GM18870 (cell line): Measurements from ENCODE around the gene RLN3.
A peak's percentile ranks its signal among the peaks of the same experiment; 100 is the strongest.

Source experiments
- ATAC-seq: cut with Tn5 transposase; IDR thresholded peaks from one replicate; pipeline ENCODE4 v1.9.1; 2021; ENCODE audit warnings: moderate library complexity; ENCODE audit not compliant: unreplicated experiment

The RLN3 gene

DNA sequence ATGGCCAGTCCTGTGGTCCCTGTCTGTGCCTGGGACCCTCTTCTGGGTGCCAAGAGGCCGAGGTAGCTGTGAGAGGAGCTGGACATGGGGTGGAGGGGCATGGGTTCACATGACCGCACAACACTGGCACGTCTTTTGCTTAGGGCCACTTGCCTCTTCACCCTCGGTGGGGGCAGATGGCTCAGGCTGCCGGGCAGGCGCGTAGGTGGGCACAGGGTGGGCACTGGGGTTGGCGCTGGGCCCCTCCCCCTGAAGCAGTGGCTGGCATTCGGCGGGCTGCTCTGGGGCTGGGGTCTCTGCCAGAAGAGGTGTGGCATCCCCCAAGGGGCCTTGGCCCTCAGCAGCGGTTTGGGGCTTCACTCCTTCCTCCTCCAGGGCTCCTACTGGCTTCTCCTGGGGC lies 25.6 kb downstream of the RLN3 start:
- no peak for ATAC-seq

DNA sequence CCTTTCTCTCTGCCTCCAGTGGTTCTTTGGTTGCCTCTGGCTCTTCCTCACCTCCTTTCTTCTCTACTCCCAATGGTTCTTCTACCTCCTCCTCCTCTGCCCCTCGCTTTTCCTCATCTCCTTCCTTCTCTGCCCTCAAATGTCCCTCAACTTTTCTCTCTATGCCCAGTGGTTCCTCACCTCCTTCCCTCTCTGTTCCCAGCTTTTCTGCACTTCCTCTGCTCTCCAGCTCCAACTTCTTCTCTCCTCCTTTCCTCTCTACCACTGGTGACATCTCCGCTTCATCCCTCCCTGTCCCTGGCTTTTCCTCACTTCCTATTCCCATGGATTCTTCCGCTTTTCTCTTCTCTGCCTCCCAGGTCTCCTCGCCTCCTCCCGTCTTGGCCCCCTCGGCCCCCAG lies 26.2 kb downstream of the RLN3 start:
- ATAC-seq = no peak

DNA sequence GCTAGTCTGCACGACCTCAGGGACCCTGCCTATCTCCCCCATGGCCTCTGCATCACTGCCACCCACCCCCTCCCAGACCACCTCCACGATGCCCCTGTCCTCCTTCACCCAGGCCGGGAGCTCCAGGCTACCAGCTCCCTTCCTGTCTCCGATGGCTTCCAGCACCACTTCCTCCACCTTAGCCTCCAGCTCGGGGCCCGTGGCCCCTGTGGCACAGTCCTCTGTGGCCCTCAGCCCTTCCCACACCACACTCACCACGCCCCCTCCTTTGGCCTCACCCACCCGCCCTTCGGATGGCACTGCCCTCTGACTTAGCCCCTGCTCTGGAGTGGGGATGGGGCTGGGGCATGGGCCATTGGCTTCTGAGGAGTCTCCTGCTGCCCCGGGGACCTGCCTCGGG lies 26.8 kb downstream of the RLN3 start:
- no peak for ATAC-seq

DNA sequence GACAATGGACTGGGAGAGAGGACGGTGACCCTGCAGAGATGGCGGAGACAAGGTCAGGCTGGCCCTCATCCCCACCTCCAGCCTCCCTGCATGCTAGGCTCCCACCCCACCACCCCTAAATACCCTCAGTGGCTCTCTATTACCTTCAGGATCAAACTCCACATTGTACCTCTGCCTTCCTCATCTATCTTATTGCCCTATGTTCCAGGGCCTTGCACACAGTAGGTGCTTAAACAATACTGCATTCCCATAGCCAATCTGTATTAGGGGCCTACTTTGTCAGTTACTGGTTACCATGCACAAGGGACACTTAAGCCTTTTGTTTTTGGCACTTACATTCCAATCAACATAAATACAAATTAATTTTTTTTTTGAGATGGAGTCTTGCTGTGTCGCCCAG lies 27.4 kb downstream of the RLN3 start:
- no peak for ATAC-seq

DNA sequence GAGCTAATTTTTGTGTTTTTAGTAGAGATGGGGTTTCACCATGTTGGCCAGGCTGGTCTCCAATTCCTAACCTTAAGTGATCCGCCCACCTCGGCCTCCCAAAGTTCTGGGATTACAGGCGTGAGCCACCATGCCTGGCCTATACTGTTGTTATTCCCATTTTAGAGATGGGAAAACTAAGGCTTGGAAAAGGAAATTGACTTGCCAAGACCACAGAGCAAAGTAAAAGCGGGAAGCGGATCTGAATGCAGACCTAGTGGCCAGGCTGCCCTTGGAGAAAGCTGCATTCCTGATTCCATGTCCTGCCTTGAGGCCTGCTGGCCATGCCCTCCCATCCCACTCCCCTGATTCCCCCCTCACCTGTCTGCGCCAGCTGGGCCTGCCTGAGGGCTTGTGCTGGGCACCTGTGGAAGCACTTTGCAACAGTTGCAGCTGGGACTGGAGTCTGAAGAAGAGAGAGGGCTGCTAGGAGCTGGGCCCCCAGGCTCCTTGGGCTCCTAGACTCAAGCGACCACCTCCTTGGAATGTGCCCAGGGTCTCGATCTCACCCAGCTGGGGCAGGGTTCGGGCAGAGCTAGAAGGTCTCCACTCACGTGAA lies 28.2 kb downstream of the RLN3 start:
- no peak for ATAC-seq

DNA sequence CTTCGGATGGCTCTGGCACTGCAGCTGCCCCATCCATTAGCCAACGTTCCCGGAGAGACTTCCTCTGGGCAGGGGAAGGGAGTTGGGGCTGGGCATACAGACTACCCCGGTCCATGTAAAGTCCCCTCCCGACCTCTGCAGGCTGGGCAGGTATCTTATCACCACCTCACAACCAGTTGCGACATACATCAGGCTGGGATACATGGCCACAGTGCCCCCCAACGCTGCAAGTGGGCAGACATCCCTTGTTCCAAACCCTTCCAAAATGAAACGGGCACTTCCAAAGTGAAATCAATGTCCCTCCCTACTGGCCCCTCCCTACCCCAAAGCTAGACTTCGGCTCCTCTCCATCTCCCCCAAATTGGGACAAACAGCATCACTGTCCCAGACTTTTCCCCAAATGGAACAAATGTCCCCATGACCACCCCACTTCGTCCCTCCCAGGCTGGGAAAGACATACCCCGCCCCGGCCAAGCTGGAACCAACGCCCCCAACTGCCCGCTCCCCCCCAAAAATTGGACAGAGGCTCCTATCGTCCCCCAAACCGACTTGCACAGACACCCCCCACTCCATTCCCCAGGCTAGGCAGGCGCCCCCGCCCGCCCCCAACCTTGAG lies 28.9 kb downstream of the RLN3 start:
- no peak for ATAC-seq

DNA sequence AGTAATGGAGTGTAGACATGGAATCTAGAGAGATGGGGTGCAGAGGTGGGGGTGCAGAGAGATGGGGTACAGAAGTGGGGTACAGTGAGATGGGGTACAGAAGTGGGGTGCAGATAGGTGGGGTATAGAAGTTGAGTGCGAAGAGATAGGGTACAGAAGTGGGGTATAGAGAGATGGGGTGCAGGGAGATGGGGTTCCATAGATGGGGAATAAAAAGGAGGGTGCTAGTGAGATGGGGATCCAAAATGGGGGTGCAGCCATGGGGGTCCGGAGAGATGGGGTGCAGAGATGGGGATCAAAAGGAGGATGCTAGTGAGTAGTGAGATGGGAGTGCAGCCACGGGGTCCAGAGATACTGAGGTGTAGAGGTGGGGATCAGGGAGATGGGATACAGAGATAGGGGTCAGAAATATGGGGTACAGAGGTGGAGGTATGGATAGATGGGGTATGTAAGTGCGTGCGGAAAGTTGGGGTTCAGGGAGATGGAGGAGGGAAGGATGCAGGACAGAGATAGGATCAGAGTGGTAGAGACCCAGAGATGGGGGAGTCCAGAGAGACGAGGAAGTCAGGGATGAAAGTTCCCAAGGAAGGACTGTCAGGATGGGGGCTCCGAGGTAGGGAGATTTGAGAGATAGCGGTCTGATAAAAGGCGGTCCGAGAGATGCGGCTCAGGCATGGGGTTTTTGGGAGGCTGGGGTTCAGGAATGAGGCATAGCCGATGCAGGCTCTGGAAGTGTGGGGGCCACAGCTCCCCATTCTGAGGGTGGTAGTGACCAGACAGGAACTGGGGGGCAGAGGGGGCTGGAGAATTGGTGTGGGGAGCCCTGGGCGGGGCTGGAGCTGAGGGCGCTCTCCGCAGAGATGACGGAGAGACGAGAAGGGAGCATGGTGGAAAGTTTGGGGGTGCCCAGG lies 30.5 kb downstream of the RLN3 start:
- no peak for ATAC-seq

DNA sequence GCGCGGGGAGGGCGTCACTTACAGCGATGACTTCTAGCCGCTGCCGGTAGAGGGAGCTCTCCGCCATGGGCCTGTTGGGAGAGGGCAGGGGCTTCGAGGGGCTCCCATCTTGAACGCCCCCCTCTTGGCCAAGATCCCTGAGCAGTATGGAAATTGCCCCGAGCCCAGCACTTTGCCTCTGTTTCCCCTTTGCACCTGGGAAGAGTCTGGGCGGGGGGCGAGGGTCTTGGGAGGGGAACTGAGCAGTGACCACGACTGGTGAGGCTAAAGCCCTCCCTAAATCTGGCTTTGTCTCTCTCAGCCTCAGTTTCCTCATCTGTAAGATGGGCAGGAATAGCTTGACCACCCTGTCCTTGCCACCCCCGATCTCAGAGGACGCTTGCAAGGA lies 31.1 kb downstream of the RLN3 start:
- ATAC-seq = no peak

DNA sequence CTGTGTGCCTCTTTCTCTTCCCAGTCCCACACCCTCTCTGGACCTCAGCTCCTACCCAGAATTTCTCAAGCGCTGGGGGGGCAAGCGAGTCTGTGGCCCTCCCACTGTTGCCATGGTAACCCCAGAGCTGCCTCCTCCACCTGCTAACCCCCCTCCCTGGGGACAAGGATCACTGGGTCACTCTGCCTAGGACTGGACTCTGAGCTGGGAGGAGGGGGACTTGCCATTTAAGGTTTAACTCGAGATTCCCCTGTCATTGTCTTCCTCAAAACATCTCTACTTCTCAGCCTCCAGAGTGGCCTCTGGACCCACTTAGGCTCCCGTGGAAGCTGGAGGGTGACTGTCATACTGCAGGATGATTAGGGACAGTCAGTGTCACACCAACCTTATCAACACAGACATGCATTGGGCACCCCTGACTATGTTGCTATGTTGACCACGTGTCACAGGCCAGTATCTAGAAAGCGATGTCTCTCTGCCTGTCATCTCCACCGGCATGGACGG lies 31.8 kb downstream of the RLN3 start:
- no peak for ATAC-seq

DNA sequence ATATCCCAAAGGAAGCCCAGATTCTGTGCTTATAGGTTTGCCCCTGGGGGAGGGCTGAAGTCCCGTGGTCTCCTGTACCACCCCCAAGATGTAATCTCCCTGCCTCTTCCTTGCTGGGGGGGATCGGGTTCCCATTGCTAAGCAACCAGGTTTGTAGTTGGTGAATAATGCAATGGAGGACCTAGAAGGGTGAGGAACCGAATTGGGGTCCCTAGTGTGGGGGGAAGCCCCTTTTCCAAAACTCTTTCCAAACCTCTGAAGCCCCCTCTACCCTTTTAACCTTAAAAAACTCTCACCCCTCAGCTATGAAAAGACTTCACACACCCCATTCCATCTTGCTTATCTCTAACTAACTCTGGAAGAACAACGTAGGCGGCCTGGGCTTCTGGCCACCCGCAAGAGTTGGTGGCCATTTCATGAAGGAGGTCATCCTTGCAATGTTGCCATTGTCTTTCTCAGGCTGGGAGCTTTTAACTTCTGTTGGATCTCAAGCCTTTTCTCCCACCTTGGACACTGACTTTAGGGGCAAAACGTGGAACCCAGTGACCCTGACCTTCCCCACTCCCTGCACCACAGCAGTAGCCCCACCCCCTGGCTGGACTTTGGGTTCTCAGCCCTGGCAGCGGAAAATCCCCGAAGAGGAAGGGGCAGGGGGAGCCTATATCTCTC lies 33.3 kb downstream of the RLN3 start:
- ATAC-seq = no peak

DNA sequence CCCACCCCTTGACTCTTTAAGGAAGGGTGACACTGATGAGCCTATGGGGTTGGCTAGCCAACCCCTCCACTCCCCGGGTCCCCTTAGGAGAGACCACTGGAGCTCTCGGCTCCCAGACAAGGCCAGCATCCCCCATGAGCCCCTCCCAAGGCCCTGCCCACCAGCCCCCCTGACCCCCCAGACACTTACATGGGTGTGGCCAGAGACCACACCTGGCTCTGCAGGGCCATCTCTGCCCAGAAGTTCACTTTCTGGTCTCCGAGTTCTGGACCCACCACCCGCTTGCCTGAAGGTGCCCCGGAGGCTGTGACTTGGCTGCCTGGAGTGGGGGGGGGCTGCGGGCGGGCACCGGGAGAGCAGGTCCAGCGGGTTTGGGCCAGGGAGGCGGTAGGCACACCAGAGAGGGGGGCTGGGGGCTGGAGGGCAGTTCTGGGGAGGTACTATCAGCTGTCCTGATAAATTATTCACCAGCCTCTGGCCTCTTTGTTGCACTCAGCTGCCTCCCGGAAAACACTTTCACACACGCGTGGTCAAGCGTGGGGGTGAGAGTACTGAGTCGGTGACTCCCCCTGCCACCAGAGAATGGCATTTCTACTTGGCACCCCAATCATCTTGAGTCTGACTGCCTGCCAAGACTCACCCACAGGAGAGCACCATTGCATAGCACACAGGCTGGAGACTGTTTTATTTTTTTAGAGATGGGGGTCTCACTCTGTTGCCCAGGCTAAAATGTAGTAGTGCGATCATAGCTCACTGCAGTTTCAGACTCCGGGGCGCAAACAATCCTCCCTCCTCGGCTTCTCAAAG lies 34.0 kb downstream of the RLN3 start, which contains the start of gene PALM3:
TSS of gene PALM3 (minus strand) at position 326 of the 807 bp plus-strand sequence. CDS start at position 230, 96 bp downstream.
- no peak for ATAC-seq

DNA sequence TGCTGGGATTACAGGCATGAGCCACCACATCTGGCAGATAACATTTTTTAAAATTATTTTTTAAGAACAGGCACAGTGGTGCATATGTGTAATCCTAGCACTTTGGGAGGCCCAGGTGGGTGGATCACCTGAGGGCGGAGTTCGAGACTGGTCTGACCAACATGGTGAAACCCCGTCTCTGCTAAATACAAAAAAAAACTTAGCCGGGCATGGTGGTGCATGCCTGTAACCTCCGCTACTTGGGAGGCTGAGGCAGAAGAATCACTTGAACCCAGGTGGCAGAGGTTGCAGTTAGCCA lies 34.6 kb downstream of the RLN3 start:
- ATAC-seq = no peak

DNA sequence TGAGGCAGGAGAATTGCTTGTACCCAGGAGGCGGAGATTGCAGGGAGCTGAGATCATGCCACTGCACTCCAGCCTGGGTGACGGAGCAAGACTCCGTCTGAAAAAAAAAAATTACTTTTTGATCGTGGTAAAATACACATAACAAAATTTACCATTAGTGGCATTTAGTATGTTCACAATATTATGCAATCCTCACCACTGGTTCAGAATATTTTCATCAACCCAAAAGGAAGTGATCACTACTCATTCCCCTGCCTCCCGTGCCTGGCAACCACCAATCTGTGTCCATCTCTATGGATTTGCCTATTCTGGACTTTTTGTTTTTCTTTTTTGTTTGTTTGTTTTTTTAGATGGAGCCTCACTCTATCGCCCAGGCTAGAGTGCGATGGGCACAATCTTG lies 35.2 kb downstream of the RLN3 start:
- no peak for ATAC-seq

DNA sequence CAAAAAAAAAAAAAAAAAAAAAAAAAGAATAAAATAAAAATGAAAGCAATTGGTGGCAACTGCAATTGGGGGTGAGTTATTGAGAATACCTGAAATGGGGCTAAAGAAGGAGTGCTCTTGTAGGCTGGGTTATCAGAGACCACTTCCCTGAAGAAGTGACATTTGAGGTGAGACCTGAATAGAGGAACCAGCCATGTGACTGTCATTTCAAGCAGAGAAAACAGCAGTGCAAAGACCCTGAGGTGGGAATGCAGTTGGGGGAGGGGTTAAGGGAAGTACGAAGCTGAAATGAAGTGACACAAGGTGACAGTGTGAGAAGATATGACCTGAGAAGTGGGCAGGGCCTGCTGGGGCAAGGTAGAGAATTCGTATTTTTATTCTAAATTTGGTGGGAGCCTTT lies 38.2 kb downstream of the RLN3 start:
- ATAC-seq = no peak

DNA sequence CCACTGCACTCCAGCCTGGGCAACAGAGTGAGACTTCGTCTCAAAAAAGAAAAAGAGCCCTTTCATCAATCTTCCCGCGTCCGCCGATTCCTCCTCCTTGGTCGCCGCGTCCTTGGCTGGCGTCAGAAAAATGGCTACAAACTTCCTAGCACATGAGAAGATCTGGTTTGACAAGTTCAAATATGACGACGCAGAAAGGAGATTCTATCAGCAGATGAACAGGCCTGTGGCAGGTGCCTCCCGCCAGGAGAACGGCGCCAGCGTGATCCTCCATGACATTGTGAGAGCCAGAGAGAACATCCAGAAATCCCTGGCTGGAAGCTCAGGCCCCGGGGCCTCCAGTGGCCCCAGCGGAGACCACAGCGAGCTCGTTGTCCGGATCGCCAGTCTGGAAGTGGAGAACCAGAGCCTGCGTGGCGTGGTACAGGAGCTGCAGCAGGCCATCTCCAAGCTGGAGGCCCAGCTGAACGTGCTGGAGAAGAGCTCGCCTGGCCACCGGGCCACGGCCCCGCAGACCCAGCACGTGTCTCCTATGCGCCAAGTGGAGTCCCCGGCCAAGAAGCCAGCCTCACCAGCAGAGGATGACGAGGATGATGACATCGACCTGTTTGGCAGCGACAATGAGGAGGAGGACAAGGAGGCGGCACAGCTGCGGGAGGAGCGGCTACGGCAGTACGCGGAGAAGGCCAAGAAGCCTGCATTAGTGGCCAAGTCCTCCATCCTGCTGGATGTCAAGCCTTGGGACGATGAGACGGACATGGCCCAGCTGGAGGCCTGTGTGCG lies 42.5 kb downstream of the RLN3 start:
- ATAC-seq = no peak

DNA sequence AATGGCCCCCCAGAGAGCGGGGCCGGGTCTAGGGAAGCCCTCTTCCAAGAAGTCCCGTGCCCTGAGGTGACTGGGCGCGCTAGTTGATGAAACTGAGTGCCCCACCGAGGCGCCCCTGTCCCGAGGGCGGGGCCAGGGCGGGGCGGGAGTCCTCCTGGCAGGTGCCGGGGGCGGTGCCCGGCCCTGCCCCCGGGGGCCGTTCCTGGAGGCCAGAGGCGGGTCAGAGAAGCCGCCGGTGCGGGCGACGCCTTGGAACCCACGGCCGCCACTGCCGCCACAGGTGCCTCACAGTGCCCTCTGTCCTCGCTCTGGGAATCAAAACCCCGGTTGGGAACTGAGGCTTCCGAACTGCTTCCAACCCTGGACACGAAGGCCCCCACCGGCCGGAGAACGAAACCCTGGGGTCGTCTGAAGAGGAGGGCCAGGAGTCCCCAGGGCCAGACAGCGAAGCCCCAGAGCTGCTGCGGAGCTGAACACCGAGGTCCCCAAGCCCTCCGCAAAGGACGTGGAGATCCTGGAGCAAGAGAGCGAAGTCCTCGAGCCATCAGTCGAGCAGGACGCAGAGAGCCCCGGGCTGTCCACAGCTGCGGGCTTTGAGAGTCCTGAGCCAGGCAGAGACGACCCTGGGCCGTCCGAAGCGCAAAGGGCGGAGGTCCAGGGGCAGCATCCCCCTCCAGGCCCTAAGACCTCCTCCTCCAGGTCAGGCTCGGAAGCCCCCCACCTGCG lies 44.8 kb downstream of the RLN3 start, which contains the start of gene MISP3:
TSS of gene MISP3 (plus strand) at position 252 of the 726 bp plus-strand sequence. CDS start 524 bp downstream, outside the sequence.
- no peak for ATAC-seq

DNA sequence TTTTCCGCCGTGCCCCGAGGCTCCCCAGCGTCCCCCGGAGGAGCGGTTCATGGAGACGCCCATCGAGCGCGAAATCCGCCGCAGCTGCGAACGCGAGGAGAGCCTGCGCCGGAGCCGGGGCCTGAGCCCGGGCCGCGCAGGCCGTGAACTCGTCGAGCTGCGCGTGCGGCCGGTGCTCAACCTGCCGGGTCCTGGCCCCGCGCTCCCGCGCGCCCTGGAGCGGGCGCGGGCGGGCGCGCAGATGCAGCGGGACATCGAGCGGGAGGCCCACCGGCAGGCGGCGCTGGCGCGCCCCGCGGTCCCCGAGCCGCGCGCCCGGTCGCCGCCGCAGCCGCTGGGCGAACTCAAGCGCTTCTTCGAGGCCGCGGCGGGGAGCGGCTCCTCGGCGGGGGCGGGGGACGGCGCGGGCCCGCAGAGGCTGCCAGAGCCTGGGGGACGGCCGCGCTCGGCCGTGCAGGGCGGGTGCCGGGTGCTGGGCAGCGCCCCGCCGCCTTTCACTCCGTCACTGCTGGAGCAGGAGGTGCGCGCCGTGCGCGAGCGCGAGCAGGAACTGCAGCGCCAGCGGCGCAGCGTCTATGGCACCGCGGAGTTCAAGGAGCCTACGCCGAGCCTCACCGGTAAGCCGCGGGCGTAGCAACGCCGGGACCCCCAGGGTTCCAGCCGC lies 45.4 kb downstream of the RLN3 start:
- peak; percentile 44 for ATAC-seq
